Endothelial cell (in vitro differentiated cells): ENCODE measurements around the gene MACROD2. TPM values are rescaled to one million over a fixed set of nuclear protein-coding genes. Genes with fewer than 3 reads are reported as not detected.

Source experiments
- DNase-seq: peaks from one replicate; pipeline ENCODE4 v3.0.0; 2021; ENCODE audit warnings: low spot score
- H3K27ac Mint-ChIP-seq: one replicate; pipeline ENCODE4 v1.8.0; 2021; ENCODE audit warnings: mixed read lengths, inconsistent platforms; ENCODE audit not compliant: unreplicated experiment
- H3K27me3 Mint-ChIP-seq: one replicate; pipeline ENCODE4 v1.8.0; 2021; ENCODE audit warnings: mild to moderate bottlenecking, moderate library complexity, mixed read lengths, inconsistent platforms; ENCODE audit not compliant: unreplicated experiment
- H3K36me3 Mint-ChIP-seq: one replicate; pipeline ENCODE4 v1.8.0; 2021; ENCODE audit warnings: mild to moderate bottlenecking, low read depth, mixed read lengths, inconsistent platforms; ENCODE audit not compliant: unreplicated experiment
- H3K4me1 Mint-ChIP-seq: one replicate; pipeline ENCODE4 v1.8.0; 2021; ENCODE audit warnings: mild to moderate bottlenecking, mixed read lengths, inconsistent platforms; ENCODE audit not compliant: unreplicated experiment
- H3K4me3 Mint-ChIP-seq: one replicate; pipeline ENCODE4 v1.8.0; 2021; ENCODE audit warnings: mild to moderate bottlenecking, mixed read lengths, inconsistent platforms; ENCODE audit not compliant: unreplicated experiment
- H3K9me3 Mint-ChIP-seq: one replicate; pipeline ENCODE4 v1.8.0; 2021; ENCODE audit warnings: mixed read lengths, inconsistent platforms; ENCODE audit not compliant: unreplicated experiment
- CTCF ChIP-seq: fragments of 200-600 bp; sonication (generic); IDR thresholded peaks from one replicate; pipeline ENCODE4 v1.5.0; 2021; ENCODE audit warnings: antibody characterized with exemption; ENCODE audit not compliant: unreplicated experiment
- total RNA-seq: library from RNA; stranded (reverse); fragmentation: NEBNext Ultra II Directional; extraction: Animal tissue kit (Norgen Biotek cat#: 25700); gene quantifications from one replicate; pipeline ENCODE4 v1.2.1, GENCODE V29; 2021; ENCODE audit not compliant: unreplicated experiment

Gene MACROD2
- total RNA-seq, 1 donor from 2014 or later: 6.4 TPM

GRCh38 chr20:15485519-15485918 is 1490.2 kb downstream of the MACROD2 start:
- Mint-ChIP-seq H3K4me1 (peaks cover 5% of the 10 kb centered on the region), H3K36me3 (no peaks in the 10 kb centered on the region), H3K4me3 (no peak overlapping the region), H3K27ac (no peak overlapping the region), H3K9me3 (no peaks in the 10 kb centered on the region), H3K27me3 (no peaks in the 10 kb centered on the region)
- no peak for TF ChIP-seq CTCF
- no peak for DNase-seq

- TF ChIP-seq CTCF: no peak
- H3K27ac Mint-ChIP-seq: no peak overlapping the region
- no peaks in the 10 kb centered on the region for H3K9me3 Mint-ChIP-seq
- no peaks in the 10 kb centered on the region for H3K27me3 Mint-ChIP-seq
- no peaks in the 10 kb centered on the region for H3K36me3 Mint-ChIP-seq
- DNase-seq: no peak
- H3K4me3 Mint-ChIP-seq: no peak overlapping the region
- peaks cover 5% of the 10 kb centered on the region for H3K4me1 Mint-ChIP-seq
Measured at GRCh38 chr20:15487030-15487429, 1491.7 kb downstream of the MACROD2 start.

GRCh38 chr20:15487682-15488081 is 1492.4 kb downstream of the MACROD2 start:
- H3K9me3 Mint-ChIP-seq: no peaks in the 10 kb centered on the region
- no peaks in the 10 kb centered on the region for H3K36me3 Mint-ChIP-seq
- H3K4me3 Mint-ChIP-seq: no peak overlapping the region
- no peaks in the 10 kb centered on the region for H3K27me3 Mint-ChIP-seq
- peaks cover 5% of the 10 kb centered on the region for H3K4me1 Mint-ChIP-seq
- no peak overlapping the region for H3K27ac Mint-ChIP-seq
- no peak for TF ChIP-seq CTCF
- DNase-seq: no peak

- Mint-ChIP-seq H3K4me3 (no peak overlapping the region), H3K4me1 (no peaks in the 10 kb centered on the region), H3K27me3 (no peaks in the 10 kb centered on the region), H3K36me3 (no peaks in the 10 kb centered on the region), H3K9me3 (no peaks in the 10 kb centered on the region), H3K27ac (no peak overlapping the region)
- DNase-seq: peak; percentile 18
- TF ChIP-seq CTCF: no peak
Measured at GRCh38 chr20:15491575-15491974, 1496.3 kb downstream of the MACROD2 start.

GRCh38 chr20:15494851-15495250 is 1499.5 kb downstream of the MACROD2 start:
- Mint-ChIP-seq H3K27me3 (peaks cover 4% of the 10 kb centered on the region), H3K27ac (no peak overlapping the region), H3K4me3 (no peak overlapping the region), H3K36me3 (no peaks in the 10 kb centered on the region), H3K4me1 (no peaks in the 10 kb centered on the region), H3K9me3 (no peaks in the 10 kb centered on the region)
- DNase-seq: no peak
- TF ChIP-seq CTCF: no peak
